PC-9 (cell line): ENCODE measurements around the gene PITPNB. TPM values are rescaled to one million over a fixed set of nuclear protein-coding genes. Genes with fewer than 3 reads are reported as not detected.

Source experiments
- BruUV-seq: library from RNA; stranded (reverse); fragments of 400-500 nt; replicated peaks from 2 replicates; lab custom pipeline; 2021; lab: Mats Ljungman, UMichigan
- CTCF ChIA-PET: fragments of 300-600 bp; sonication (Branson Sonifier 250); formaldehyde crosslinking; loops from one replicate; lab custom pipeline; 2022; ENCODE audit warnings: antibody characterized with exemption; lab: Charles Lee
- POLR2A ChIA-PET: fragments of 300-600 bp; sonication (Branson Sonifier 250); formaldehyde crosslinking; loops from one replicate; lab custom pipeline; 2022; ENCODE audit warnings: antibody characterized with exemption; ENCODE audit not compliant: unreplicated experiment; lab: Charles Lee
- DNase-seq, 2 experiments: peaks; one replicate each; pipeline versions ENCODE4 v3.0.0 to v3.0.0-alpha.2; 2015 to 2022; ENCODE audit warnings: mixed read lengths in 1 of 2
- H2AFZ ChIP-seq: fragments of 200-600 bp; sonication (generic); 2 replicates; pipeline ENCODE4 v1.8.1; 2017; ENCODE audit warnings: antibody characterized with exemption
- H3F3A ChIP-seq: fragments of 200-600 bp; sonication (generic); 2 replicates; pipeline ENCODE4 v1.8.1; 2017; ENCODE audit warnings: antibody characterized with exemption, mild to moderate bottlenecking, low read depth; ENCODE audit not compliant: insufficient read depth
- H3K27ac ChIP-seq: fragments of 200-600 bp; sonication (generic); 2 replicates; pipeline ENCODE4 v1.6.1; 2016; ENCODE audit warnings: mixed run types
- H3K27me3 ChIP-seq: fragments of 200-600 bp; sonication (generic); 2 replicates; pipeline ENCODE4 v1.6.1; 2016; ENCODE audit warnings: low read depth, mixed run types; ENCODE audit not compliant: insufficient read depth
- H3K36me3 ChIP-seq: fragments of 200-600 bp; sonication (generic); 2 replicates; pipeline ENCODE4 v1.6.1; 2016; ENCODE audit warnings: low read depth, mixed run types
- H3K4me1 ChIP-seq: fragments of 200-600 bp; sonication (generic); replicated peaks from 2 replicates; pipeline ENCODE4 v1.6.1; 2016; ENCODE audit warnings: mixed run types; ENCODE audit not compliant: insufficient read depth
- H3K4me2 ChIP-seq: fragments of 200-600 bp; sonication (generic); 2 replicates; pipeline ENCODE4 v1.6.1; 2017; ENCODE audit warnings: mixed run types
- H3K4me3 ChIP-seq: fragments of 200-600 bp; sonication (generic); 2 replicates; pipeline ENCODE4 v1.6.1; 2016; ENCODE audit warnings: mixed run types
- H3K79me2 ChIP-seq: fragments of 200-600 bp; sonication (generic); 2 replicates; pipeline ENCODE4 v1.6.1; 2017; ENCODE audit warnings: low read depth, mixed run types
- H3K9me2 ChIP-seq: fragments of 200-600 bp; sonication (generic); 2 replicates; pipeline ENCODE4 v1.8.1; 2017; ENCODE audit warnings: mild to moderate bottlenecking; ENCODE audit not compliant: insufficient read depth
- H3K9me3 ChIP-seq: fragments of 200-600 bp; sonication (generic); 2 replicates; pipeline ENCODE4 v1.8.1; 2016; ENCODE audit warnings: low read depth; ENCODE audit not compliant: insufficient read depth
- H4K20me1 ChIP-seq: fragments of 200-600 bp; sonication (generic); 2 replicates; pipeline ENCODE4 v1.8.1; 2017; ENCODE audit not compliant: insufficient read depth
- CTCF ChIP-seq: fragments of 200-600 bp; sonication (generic); conservative IDR thresholded peaks from 2 replicates; pipeline ENCODE4 v1.6.1; 2017; ENCODE audit warnings: mixed run types, antibody characterized with exemption, mild to moderate bottlenecking, moderate library complexity
- EZH2 ChIP-seq: fragments of 200-600 bp; sonication (generic); IDR thresholded peaks from 2 replicates; pipeline ENCODE4 v1.8.0; 2017; ENCODE audit warnings: antibody characterized with exemption, low read depth
- intact Hi-C: fragments of 100-400 bp; cut with micrococcal nuclease; formaldehyde crosslinking; loops from one replicate; pipeline ENCODE4 v1.10.0; 2022; ENCODE audit not compliant: unreplicated experiment
- total RNA-seq: library from RNA; stranded (reverse); gene quantifications from 2 replicates; pipeline ENCODE4 v1.2.3, GENCODE V29; 2021

PITPNB gene
- total RNA-seq, 1 experiment from 2014 or later, result 49.6 TPM

DNA sequence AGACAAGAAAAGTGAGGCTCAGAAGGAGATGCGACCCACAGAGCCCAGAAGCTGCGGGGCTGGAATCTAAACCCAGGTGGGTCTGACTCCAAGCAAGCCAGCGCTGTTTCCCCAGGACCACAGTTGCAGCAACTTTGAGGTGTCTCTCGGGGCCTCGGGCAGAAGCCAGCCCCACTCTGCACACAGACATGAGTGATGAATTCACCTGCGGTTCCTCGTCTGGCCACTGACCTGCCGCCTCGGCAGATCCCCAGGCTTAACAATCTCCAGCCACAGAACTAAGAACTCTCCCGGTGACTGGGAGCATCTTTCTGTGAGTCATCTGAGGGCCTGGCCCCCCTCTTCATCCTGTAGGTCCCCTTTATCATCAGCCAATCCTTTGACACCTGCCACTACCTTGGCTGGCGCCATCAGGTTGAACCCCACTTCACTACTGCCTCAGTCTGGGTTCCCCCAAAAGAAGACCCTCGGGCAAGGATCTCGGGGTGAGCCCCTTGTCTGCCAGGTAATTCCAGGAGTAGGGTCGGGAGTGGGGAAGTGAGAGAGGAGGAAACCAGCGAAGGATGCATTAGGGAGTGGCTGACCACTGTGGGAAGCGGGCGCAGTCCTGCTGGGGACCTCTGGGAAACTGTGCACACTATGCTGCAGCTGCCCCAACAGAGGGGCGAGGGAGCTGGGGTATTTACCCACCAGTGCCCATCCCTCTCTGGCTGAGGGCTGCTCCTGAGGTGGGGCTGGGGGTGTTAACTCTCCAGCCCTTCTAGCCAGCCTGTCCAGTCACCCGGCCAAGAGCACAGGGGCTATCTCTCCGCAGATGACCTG, 84.5 kb downstream of the PITPNB start:
- TF ChIP-seq EZH2, result no peak
- no peak for TF ChIP-seq CTCF
- POLR2A ChIA-PET, result no interaction called here

DNA sequence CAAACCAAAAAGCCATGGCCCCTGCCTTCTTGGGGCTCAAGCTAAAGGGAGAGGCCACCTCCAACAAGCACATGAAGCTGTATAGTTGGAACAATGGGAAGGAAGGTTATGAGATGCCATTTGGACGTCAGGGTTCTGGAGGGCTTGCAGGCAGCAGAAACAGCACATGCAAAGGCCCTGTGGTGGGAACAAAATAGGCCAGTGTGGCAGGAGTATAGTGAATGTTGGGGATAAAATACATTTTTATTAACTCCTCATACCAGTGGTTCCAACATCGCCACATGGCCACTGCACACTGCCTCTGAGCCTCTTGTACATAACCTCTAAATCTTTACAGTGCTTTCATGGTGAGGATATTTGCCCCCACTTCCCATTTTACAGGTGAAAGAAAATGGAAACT, 85.3 kb downstream of the PITPNB start:
- DNase-seq, result peak in 1 of 2 experiments; percentile 10
- intact Hi-C loops, result loop anchor here (10.0 kb wide), 1 partner anchor 1129 kb away; no protein-coding TSS in a partner anchor
- H3F3A ChIP-seq, result no peaks in the 10 kb centered on the region
- ChIA-PET POLR2A (no interaction called here), CTCF (no interaction called here)
- no peak overlapping the region for H3K4me2 ChIP-seq
- no peak overlapping the region for H3K27ac ChIP-seq
- no TSS peak for BruUV-seq
- no peaks in the 10 kb centered on the region for H3K79me2 ChIP-seq
- no peak overlapping the region for H3K4me3 ChIP-seq
- no peaks in the 10 kb centered on the region for H3K27me3 ChIP-seq
- no peaks in the 10 kb centered on the region for H3K9me2 ChIP-seq
- H3K36me3 ChIP-seq, result no peaks in the 10 kb centered on the region
- no peak for TF ChIP-seq EZH2
- TF ChIP-seq CTCF, result no peak
- no peaks in the 10 kb centered on the region for H3K9me3 ChIP-seq
- H4K20me1 ChIP-seq, result no peaks in the 10 kb centered on the region
- H3K4me1 ChIP-seq, result no peaks in the 10 kb centered on the region
- no peak overlapping the region for H2AFZ ChIP-seq

More for the DNA sequence above, 84.5 kb downstream of the PITPNB start:
- no peak overlapping the region for H2AFZ ChIP-seq
- H3K9me2 ChIP-seq, result no peaks in the 10 kb centered on the region
- H3K79me2 ChIP-seq, result no peaks in the 10 kb centered on the region
- no peak overlapping the region for H3K27ac ChIP-seq
- H3F3A ChIP-seq, result no peaks in the 10 kb centered on the region
- no peaks in the 10 kb centered on the region for H3K27me3 ChIP-seq
- CTCF ChIA-PET, result no interaction called here
- H3K4me1 ChIP-seq, result no peaks in the 10 kb centered on the region
- no TSS peak for BruUV-seq
- no peak overlapping the region for H3K4me2 ChIP-seq
- no peaks in the 10 kb centered on the region for H3K9me3 ChIP-seq
- H3K4me3 ChIP-seq, result no peak overlapping the region
- no peaks in the 10 kb centered on the region for H3K36me3 ChIP-seq
- DNase-seq, result peak in 1 of 2 experiments; percentile 11
- no peaks in the 10 kb centered on the region for H4K20me1 ChIP-seq
- intact Hi-C loops, result loop anchor here (10.0 kb wide), 1 partner anchor 1130 kb away; no protein-coding TSS in a partner anchor

DNA sequence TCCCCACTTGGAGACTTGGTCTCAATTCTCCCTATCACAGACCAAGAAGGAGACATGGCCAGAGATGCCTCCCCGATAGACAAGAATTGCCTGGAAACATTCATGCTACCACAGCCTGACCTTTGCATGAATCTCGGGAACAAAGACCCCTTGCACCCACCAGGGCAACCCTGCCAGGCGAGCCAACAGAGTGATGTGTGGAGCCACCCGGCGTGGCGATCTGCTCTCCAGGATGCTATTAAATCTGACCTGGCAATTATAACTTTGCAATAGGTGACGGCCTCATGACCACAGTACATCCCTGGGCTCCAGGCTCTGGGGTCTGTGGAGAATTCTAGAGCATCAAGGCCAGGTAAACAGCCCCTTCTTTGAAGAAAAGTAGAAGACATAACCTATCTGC, 86.5 kb downstream of the PITPNB start:
- DNase-seq, result no peak
- Histone ChIP-seq H3K4me1 (no peaks in the 10 kb centered on the region), H3K4me2 (no peak overlapping the region), H3K27me3 (no peaks in the 10 kb centered on the region), H3K9me3 (no peaks in the 10 kb centered on the region), H3K79me2 (no peaks in the 10 kb centered on the region), H3K36me3 (no peaks in the 10 kb centered on the region), H3F3A (no peaks in the 10 kb centered on the region), H2AFZ (no peak overlapping the region), H4K20me1 (no peaks in the 10 kb centered on the region), H3K27ac (no peak overlapping the region), H3K9me2 (no peaks in the 10 kb centered on the region), H3K4me3 (no peak overlapping the region)
- BruUV-seq, result no TSS peak
- POLR2A ChIA-PET, result no interaction called here
- CTCF ChIA-PET, result no interaction called here
- no peak for TF ChIP-seq CTCF
- TF ChIP-seq EZH2, result no peak
- intact Hi-C loops, result loop anchor here (10.0 kb wide), 1 partner anchor 1128 kb away; no protein-coding TSS in a partner anchor
